NCI-H345 treated with DMSO at 0.1 percent for 48 hours (cell line): ENCODE measurements around the gene RGS4.

Source experiments
- DNase-seq: peaks from one replicate; lab custom pipeline; 2025; ENCODE audit not compliant: unreplicated experiment; lab: John Stamatoyannopoulos, UW

RGS4 gene

DNA sequence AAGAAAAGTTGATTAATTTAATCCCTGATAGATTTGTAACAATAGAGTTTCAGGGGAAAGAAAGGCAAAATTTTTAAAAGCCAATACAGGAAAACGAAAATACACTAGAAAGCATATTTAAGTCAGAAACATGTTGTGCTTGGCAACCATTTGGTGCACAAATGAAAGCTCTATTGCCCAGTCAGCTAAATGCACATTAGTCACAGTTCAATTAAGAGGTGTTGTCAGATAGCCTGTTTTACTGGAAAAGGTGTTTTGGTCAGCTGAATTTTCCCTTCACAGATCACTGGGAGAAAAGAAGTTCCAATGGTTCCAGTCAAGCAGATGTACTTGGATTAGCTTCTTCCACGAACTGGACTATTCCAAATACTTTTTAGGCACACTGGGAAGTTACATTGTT is 25.4 kb downstream of the RGS4 start:
- DNase-seq = no peak

DNA sequence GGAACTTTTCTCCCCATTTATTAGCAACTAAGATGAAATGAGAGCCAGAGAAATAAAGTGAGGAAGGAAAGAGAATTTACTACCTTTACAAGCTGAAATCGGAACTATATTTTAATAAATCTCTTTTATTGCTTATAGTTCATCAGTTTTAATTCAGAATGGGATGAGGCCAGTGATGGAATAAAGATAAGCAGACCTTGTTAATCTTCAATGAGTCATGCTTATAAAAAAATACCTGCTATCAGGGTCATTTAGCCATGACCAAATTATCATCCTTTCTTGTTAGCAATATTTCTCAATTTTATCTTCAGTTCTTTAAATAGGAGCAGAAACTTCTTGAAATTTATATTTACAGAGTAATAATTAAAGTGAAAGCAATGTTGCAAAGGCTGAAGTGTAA is 26.1 kb downstream of the RGS4 start:
- no peak for DNase-seq

DNA sequence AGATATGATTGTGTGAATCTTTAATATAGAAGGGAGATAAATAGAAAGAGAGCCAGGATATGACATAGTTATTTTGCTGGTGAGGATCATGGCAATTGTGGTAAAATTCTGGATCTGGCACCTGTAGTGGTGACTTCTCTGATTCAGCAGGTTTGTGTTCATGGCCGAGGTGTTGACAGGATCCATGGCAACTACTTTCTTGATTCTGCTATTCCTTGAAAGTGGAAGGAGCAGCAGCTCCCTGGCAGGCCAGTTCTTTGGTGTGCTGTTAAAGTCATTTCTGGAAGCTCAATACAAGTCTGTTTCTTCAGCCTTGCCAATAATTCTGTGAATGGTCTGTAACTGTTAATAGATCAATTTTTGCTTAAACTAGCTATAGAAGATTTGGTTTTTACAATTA is 33.4 kb downstream of the RGS4 start:
- DNase-seq = no peak

DNA sequence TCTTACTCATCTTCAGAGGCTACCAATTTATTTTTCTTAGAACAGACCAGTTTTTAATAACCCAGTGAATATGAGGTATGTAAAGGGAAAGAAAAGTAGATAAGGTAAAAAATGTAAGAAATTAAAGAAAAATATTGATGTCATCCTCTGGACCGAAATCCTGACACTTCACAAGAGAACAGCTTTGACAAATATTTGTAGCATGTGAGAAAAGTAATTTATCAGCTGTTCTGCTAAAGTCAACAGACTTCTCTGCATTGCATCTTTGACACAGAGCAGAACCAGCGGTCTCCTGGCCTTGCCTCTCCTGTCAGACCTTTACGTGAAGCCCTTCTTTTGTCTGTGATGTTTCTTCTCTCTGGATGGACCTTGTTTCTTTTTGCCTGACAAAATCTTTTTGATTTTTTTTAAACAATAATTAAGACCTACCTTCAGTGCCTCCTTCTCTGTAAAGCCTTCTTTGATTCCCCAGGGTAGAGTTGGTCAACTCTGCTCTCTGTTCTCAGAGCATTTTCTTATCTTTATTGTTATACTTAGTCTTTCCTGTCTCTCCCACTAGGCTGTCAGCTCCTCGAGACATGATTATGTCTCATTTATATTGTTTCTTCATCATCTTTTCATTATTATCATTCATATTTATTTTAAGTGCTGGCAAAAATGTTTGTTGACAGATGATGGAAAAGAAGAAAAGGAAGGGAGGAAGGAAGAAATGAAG is 35.4 kb downstream of the RGS4 start:
- DNase-seq = no peak

DNA sequence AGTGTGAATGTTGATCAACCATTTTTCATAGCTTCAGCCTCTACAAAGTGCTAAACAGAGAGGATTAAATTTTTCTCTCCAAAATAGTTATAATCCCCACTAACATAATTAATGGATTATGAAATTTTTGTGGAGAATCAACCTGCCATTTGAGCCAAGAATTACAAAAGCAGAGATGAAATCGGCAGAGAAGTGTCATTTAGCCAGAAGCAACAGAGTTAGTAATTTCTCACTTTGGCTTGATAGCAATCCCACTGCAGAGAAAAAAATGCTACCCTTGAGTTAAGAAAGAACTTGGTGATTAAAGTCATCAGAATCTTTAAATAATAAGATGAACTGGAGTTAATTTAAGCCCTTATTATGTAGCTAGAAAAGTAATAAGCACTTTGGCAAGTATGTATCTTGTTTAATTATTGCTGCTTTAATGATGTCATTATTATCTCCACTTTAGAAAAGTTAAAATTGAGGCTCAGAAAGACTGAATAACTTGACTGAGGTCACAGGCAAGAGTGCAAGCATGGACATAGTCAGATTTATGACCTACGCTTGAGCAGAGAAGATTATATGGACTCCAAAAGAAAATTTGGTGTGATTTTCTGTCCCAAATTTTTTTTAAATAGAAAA is 37.3 kb downstream of the RGS4 start:
- no peak for DNase-seq

DNA sequence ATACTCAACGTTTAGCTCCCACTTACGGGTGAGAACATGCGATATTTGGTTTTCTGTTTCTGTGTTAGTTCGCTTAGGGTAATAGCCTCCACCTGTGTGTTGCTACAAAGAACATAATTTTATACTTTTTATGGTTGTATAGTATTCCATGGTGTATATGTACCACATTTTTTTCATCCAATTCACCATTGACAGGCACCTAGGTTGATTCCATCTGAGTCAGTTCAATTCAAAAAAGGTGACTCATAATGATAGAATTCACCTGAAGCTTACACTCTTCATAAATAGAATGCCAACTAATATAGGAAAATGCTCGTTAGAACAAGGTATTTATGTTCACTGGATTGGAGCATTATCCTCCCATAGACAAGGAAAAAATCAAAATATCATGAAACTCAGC is 38.5 kb downstream of the RGS4 start:
- DNase-seq = no peak

DNA sequence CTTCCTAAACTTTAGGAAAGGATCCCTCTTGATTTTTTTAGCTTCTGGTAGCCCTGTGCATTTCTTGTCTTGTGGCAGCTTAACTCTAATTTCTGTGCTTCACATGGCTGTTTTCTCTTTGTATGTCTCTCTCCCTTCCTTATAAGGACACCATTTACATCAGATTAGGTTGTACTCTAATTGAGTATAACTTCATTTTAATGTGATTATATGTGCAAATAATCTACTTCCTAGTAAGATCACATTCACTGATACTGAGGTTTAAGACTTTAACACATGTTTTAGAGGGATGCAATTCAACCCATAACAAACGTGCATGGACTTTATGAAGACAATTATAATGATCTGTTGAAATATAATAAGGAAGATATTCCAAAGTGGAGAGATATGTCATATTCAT is 46.7 kb downstream of the RGS4 start:
- DNase-seq = no peak

DNA sequence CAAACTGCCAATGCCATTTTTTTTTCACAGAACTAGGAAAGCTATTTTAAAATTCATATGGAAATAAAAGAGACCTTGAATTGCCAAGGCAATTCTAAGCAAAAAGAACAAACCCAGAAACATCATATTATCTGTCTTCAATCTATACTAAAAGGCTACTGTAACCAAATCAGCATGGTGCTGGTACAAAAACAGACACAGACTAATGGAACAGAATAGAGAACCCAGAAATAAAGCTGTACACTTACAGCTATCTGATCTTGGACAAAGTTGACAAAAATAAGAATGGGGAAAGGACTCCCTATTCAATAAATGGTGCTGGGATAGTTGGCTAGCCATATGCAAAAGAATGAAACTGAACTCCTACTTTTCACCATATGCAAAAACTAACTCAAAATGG is 50.5 kb downstream of the RGS4 start:
- no peak for DNase-seq

DNA sequence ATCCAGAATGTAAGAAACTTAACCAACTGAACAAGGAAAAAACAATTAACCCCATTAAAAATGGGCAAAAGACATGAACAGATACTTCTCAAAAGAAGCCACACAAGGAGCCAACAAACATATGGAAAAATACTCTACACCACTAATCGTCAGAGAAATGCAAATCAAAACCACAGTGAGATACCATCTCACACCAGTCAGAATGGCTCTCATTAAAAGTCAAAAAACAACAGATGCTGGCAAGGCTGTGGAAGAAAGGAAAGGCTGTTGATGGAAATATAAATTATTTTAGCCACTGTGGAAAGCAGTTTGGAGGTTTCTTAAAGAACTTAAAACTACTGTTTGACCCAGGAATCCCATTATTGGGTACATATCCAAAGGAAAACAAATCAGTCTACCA is 51.2 kb downstream of the RGS4 start:
- DNase-seq = no peak

DNA sequence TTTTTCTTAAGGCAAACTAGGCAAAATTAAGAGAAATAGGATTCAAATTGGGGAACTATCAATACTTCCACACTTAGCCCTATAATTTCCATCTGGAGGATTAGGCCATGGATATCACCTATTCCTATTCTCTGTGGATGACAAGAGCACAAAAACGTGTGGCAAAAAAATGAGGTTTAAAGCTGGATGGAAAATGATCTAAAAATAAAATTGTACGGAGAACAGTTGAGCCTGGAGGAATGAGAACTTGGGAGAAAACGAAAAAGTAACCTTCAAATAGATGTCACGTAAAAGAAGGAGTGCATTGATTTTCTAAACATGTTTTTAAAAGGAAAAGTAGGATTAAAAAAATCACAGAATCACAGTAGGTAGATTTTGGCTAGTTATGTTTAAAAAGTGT is 55.7 kb downstream of the RGS4 start:
- DNase-seq = no peak
